Astrocyte of the spinal cord (primary cell): ENCODE measurements around the gene CHORDC1.

Experiments used
- DNase-seq: peaks from one replicate; pipeline ENCODE4 v3.0.0; 2011; ENCODE audit warnings: low read depth, low spot score
- H3K4me3 ChIP-seq: 2 replicates; pipeline ENCODE4 v1.5.1; 2011; ENCODE audit warnings: low read depth, mild to moderate bottlenecking, low read length, moderate library complexity
- in situ Hi-C: cut with HindIII; loops from 2 replicates; pipeline ENCODE4 v1.10.0; 2017; ENCODE audit warnings: low sequenced_read_pairs
- TF ChIP-seq, protein P1 (sequence below): IDR thresholded peaks from 2 replicates; pipeline ENCODE4 v1.5.1; 2012; ENCODE audit warnings: low read depth, mild to moderate bottlenecking, low read length, inconsistent platforms

The CHORDC1 gene

DNA sequence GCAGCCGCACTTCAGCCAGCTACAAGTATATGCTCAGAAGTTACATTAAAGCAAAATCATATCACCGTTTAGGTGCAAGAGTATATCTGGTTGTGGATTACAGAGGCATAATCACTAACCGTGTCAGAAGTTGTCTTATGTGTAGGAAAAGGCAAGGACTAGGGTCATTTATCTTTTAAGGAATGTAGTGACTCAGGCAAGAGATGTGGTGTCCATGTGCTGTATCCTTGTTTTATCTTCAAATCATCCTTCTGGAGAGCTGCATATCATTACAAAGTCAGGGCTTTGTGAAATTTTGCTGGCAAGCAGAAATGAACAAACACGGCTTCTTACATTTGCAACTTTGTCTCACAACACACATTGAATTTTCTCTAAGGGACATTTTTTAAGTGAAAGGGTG lies 12.7 kb upstream of the CHORDC1 start:
- in situ Hi-C loops, result no loop called here
- TF ChIP-seq, protein P1, sequence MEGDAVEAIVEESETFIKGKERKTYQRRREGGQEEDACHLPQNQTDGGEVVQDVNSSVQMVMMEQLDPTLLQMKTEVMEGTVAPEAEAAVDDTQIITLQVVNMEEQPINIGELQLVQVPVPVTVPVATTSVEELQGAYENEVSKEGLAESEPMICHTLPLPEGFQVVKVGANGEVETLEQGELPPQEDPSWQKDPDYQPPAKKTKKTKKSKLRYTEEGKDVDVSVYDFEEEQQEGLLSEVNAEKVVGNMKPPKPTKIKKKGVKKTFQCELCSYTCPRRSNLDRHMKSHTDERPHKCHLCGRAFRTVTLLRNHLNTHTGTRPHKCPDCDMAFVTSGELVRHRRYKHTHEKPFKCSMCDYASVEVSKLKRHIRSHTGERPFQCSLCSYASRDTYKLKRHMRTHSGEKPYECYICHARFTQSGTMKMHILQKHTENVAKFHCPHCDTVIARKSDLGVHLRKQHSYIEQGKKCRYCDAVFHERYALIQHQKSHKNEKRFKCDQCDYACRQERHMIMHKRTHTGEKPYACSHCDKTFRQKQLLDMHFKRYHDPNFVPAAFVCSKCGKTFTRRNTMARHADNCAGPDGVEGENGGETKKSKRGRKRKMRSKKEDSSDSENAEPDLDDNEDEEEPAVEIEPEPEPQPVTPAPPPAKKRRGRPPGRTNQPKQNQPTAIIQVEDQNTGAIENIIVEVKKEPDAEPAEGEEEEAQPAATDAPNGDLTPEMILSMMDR, result no peak
- no peak overlapping the region for H3K4me3 ChIP-seq
- DNase-seq, result no peak

DNA sequence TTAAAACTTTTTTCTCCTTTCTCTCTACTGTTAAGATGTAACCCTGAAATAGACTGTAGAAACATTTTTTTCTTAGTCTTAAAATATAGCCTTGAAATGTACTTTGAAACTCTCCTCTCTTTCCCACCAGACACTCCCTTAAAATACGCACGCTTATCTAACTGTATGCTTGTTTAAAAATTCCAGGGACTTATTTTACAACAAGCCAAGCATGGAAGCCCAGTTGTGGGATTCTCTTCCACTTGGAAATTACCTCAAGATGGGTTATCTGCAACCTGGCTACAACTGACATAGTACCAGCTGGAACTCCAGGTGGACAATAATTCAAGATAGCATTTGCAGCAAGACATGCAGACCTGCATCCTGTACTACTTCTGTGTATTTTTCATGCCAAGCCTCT lies 12.1 kb upstream of the CHORDC1 start:
- in situ Hi-C loops, result no loop called here
- TF ChIP-seq, protein P1, result no peak
- H3K4me3 ChIP-seq, result no peak overlapping the region
- no peak for DNase-seq

DNA sequence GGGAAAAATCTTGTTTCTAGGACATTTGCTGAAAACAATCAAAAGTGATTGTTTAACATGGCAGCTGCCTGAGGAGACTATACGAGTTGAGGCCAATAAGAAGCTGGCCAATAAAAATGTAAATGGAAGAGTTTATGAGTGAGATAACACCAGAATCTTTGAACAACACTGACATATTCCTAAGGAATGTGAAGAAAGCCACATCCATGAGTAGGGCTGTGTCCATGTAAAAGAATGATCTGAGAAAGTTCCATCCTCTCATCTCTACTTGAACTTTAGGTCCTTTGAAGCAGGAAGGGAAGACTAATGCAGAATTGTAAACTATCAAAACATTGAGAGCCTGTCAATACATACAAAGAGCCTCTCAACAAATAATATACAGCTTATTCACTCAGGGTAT lies 6.9 kb upstream of the CHORDC1 start:
- peak; percentile 25 for DNase-seq
- in situ Hi-C loops, result no loop called here
- no peak overlapping the region for H3K4me3 ChIP-seq
- TF ChIP-seq, protein P1, result no peak

DNA sequence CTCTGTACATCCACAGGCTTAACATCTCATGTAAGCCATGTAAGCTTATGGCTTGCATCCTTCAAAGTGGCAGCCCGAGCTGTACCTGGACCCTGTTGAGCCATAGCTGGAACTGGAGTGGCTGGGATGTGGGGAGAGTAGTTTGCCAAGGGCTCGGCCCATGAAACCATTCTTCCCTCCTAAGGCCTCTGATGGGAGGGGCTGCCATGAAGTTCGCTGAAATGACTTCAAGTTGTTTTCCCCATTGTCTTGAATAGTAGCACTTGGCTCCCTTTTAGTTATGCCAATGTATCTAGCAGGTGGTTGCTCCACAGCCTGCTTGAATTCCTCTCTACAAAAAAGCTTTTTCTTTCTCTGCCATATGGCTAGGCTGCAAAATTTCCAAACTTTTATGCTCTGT lies 5.2 kb upstream of the CHORDC1 start:
- no peak overlapping the region for H3K4me3 ChIP-seq
- DNase-seq, result no peak
- in situ Hi-C loops, result no loop called here
- TF ChIP-seq, protein P1, result no peak

DNA sequence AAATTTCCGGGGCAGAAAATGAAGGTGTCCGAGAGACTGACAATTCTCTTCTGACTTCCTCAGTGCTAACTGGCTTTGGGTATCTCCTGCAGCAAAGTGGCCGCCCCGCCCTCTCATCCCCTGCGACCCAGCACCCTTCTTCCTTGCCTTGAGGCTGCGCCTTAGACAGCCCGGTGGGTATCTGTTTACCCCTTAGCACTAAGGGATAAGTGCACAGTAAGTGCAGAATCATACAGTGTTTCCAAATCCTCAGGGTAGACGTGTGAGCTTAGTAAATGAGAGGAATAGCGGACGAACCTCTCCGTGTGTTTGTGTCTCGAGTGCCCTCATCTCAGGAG lies 368 bp upstream of the CHORDC1 start:
- TF ChIP-seq, protein P1, result no peak
- H3K4me3 ChIP-seq, result peak overlapping the region; percentile 67
- DNase-seq, result no peak
- in situ Hi-C loops, result no loop called here

DNA sequence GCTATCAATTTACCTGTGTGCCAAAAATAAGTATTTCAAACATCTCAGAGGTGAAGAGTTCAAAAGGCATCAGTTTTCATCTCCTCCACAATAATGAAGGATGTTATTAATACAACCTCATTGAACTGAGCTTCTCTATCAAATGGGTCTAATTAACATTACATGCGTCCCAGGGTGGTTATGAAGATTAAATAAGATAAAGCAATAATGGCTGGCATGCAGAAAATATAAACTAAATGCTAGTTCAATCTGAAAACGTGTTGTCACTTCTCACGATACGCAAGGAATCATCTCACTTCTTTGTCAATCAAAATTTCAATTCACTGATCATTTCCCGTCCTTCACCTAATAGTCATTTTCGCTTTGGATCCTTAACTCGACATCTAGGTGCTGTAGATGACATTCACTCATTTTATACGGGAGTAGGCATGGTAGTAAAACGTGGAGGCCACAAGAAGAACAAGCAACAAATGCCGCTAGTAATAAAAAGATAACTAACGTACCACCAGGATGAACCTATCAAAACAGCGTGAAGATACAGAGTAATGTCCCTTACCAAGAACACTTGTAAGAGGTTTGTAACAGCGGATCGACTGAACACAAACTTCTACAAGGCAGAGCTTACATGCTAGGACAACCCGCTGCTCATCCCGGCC lies 918 bp downstream of the CHORDC1 start:
- TF ChIP-seq, protein P1, result no peak
- in situ Hi-C loops, result no loop called here
- peak overlapping the region; percentile 67 for H3K4me3 ChIP-seq
- no peak for DNase-seq

DNA sequence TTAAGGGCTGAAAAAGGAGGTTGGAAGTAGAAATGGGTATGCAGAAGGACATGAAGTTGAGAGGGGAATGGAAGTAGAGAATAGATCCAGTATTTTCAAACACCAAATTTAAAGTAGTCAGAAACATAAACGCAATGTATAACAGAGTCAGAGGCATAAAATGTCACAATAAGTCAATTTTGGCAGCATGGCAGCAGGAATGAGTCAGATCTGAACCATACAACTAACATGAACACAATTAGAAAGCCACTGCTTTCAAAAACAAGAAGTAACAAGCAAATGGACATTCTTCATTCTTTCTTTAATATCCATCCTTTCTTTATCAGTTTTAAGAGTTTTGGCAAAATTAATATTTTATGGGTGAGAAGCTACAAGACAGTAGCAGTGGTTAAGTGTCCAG lies 2.5 kb downstream of the CHORDC1 start:
- peak; percentile 46 for DNase-seq

More for the DNA sequence above, 2.5 kb downstream of the CHORDC1 start:
- TF ChIP-seq, protein P1, result no peak
- in situ Hi-C loops, result no loop called here
- H3K4me3 ChIP-seq, result no peak overlapping the region
